IPS-18c (cell line): Measurements from ENCODE around the gene ADAT1.
A peak's percentile ranks its signal among the peaks of the same experiment; 100 is the strongest.

Experiments used
- H3K4me3 ChIP-seq: 2 replicates; pipeline ENCODE4 v1.7.0; 2013; ENCODE audit warnings: low read depth, mild to moderate bottlenecking, low read length, moderate library complexity; ENCODE audit not compliant: insufficient read depth
- H3K9me3 ChIP-seq: one replicate; pipeline ENCODE4 v1.6.1; 2013; ENCODE audit warnings: mild to moderate bottlenecking, low read length, moderate library complexity; ENCODE audit not compliant: control insufficient read depth, insufficient read depth

ADAT1 gene

DNA sequence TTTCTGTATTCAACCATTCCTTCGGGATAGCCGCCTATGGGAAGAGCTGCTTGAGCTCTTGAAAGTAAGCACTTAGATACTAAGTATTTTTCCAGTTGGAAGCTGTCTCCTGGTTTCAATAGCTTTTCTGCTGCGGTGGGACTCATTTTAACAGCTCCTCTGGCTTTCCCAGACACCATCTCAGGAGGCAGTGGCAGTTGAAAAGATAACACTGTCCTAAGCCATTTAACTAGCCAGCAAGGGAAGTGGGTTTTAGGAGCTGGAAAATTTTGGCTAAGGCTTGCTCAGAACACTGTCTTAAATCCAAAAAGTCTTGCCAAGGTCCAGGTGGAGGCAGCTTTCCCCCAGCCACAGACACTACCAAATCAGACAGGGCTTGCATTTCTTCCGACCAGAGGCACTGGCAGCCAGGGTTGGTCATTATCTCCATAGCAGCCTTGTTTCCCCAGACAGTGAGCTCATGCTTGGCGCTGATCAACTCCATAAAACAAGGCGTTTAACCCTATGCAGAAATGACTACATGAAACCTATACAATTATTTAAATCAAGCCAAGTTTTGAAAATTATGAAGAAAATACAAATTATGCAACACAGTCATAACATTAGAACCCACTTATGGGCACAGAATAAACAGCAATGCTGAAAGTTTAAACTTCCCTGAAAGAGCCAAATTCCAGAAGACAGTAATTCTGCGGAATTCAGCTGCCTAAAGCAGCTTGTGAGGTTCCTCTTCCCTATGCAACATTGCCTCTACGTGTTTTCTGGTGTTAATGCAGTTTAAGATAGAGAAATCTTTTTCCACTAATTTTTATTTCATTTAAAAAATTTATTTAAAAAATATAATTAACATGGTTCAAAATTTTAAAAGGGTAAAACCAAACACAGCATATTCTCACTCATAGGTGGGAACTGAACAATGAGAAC is 31.9 kb downstream of the ADAT1 start:
- Histone ChIP-seq H3K4me3 (no peak overlapping the region), H3K9me3 (no peaks in the 10 kb centered on the region)

DNA sequence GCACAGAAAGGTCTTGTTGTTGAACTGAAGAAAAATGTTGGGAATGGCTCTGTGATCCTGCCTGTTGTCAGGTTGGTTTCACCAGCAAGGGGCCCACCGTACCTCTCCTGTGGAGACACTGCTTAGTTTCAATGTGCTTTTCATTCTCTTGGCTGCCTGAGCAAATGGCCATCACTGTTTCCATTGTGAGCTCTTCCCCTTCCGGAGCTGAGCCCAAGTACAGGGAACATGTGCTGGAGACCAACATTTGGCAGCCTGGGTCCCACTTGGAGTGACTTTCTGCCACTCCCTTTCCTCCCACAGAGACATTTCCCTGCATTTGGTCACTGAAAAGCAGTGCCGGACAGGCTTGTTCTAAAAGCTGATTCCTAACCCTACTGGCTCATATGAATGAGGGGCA is 33.8 kb downstream of the ADAT1 start:
- Histone ChIP-seq H3K9me3 (no peaks in the 10 kb centered on the region), H3K4me3 (no peak overlapping the region)

DNA sequence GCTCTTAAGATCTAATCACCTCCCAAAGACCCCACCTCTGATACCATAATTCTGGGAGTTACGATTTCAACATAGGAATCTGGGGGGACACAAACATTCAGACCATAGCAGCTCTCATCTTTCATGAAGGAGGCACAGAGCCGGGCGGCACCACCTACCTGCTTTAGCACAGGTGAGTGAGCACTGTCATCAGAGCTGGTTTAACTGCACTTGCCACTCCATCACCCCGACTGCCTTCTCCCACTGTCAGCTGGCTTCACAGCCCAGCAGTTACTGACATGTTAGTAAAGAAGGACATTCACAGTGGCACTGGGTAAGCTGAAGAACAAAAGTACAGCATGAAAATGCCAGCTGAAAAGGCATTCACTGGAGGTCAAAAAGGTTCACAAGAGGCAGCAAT is 34.4 kb downstream of the ADAT1 start:
- no peak overlapping the region for H3K4me3 ChIP-seq
- H3K9me3 ChIP-seq: no peaks in the 10 kb centered on the region

DNA sequence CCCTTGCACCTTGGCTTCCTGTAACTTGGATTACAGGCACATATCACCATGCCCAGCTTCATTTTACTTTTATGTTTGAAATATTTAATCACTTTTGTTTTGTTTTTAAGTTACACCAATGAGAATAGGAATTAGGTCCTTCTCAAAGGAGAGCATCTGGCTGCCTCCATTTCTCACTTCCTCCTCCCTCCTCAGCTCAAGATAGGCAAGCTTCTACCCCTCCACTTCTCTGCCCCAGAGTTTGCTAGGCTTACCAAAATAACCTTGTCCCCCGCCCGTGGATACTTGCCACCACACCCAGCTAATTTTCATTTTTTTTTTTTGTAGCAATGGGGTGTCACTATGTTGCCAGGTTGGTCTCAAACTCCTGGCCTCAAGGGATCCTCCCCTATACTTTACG is 39.0 kb downstream of the ADAT1 start:
- Histone ChIP-seq H3K4me3 (no peak overlapping the region), H3K9me3 (no peaks in the 10 kb centered on the region)

DNA sequence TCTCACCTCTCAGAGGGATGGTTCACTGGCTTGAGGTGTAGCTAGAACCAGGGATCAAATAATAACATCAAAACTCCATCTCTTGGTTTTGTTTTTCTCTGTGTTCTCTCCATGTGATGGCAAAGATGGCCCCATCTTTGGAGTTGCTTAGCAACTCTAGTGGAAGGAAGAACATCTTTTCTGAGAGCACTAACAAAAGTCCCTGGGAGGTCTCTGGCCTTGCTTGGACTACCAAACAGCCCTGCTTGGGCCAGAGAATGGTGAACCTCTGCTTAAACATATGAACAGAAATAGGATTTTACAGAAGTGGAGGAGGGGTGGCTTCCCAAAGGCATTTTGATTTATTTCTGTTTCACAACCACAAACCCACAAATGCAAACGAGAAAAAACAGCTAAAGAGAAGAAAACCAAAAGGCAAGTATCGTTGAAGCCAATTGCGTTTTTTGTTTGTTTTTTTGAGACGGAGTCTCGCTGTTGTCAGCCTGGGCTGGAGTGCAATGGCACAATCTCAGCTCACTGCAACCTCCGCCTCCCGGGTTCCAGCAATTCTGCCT is 43.7 kb downstream of the ADAT1 start:
- Histone ChIP-seq H3K9me3 (no peaks in the 10 kb centered on the region), H3K4me3 (no peak overlapping the region)

DNA sequence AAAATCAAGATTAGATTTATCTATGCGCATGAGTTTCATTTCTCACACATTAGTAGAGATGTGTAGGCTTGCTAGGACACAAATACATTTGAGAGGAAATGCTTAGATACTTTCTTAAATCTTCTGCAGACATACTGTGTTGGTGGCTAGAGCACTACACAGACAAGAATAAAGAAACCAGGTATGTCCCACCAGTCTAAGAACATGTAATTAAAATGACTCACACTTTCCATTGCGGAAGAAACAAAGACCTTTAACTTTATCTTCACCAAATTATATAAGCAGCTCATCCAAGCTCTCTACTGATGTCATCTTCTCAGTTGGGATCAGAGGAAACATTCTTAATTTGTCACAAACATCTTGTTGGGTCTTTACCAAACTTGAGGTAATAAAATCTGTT is 44.4 kb downstream of the ADAT1 start:
- Histone ChIP-seq H3K9me3 (no peaks in the 10 kb centered on the region), H3K4me3 (no peak overlapping the region)

DNA sequence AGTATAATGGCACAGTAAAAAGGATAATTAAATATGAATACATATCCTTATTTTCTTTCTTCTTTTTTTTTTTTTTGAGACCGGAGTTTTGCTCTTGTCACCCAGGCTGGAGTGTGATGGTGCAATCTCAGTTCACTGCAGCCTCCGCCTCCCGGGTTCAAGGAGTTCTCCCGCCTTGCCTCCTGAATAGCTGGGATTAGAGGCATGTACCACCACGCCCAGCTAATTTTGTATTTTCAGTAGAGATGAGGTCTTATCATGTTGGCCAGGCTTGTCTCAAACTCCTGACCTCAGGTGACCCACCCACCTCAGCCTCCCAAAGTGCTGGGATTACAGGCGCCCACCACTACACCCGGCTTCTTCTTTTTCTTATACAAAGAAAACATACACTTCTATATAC is 44.9 kb downstream of the ADAT1 start:
- H3K9me3 ChIP-seq: no peaks in the 10 kb centered on the region
- no peak overlapping the region for H3K4me3 ChIP-seq

GRCh38 chr16:75576384-75576811 is 46.7 kb downstream of the ADAT1 start:
- H3K9me3 ChIP-seq: no peaks in the 10 kb centered on the region
- no peak overlapping the region for H3K4me3 ChIP-seq

DNA sequence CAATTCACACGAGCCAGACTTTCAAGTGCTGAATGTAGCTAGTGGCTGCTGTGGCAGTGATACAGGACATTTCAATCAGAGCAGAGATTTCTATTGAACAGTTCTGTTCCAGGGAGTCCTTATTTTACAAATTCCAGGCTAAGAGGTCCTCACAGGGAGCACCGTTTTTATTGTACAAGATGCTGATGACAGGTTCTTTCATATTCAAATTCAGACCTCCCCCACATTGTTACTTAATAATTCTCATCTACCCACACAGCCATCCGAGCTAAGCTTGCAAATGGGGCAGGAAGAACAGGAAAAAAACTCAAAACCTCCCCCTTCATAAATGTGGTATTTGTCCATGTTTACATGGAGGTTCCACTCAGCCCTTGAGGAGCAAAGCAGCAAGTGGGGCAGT is 47.1 kb downstream of the ADAT1 start:
- H3K9me3 ChIP-seq: no peaks in the 10 kb centered on the region
- no peak overlapping the region for H3K4me3 ChIP-seq

GRCh38 chr16:75573955-75574354 is 49.1 kb downstream of the ADAT1 start:
- Histone ChIP-seq H3K9me3 (no peaks in the 10 kb centered on the region), H3K4me3 (no peak overlapping the region)

GRCh38 chr16:75572864-75573542 is 50.1 kb downstream of the ADAT1 start:
- H3K9me3 ChIP-seq: no peaks in the 10 kb centered on the region

DNA sequence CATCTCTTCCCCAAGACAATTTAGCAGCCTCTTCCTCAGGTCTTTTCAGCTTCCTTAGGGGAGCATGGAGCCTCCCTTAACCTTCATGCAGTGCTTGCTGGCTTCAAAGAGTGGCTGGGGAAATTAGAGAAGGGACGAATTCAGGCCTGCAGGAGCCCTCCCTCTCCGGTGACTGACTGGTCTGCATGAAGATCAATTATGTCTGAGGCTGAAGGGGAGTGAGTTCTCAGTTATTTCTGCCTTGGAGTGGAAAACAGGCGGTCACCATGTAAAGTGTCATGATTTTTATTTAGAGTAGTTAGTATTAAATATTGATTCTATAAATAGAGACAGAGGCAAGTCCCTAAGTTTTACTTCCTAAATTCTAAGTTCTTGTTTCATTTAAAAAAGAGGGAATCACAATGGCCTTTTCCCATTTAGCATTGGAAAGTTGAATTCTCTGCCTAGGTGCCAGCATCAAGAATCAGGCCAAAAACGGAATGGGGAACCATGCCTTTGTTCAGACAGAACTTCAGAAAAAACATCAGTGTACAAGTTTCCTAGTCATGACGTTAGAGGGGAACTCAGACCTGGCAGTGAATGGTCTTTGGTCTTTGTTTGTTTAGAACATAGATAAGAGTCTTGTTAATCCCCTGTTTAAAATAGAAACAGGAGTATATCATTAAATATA is 52.5 kb downstream of the ADAT1 start:
- Histone ChIP-seq H3K9me3 (no peaks in the 10 kb centered on the region), H3K4me3 (no peak overlapping the region)

More at GRCh38 chr16:75572864-75573542, 50.1 kb downstream of the ADAT1 start:
- H3K4me3 ChIP-seq: no peak overlapping the region

- H3K4me3 ChIP-seq: no peak overlapping the region
- H3K9me3 ChIP-seq: no peaks in the 10 kb centered on the region
Measured at GRCh38 chr16:75567911-75568310, 55.2 kb downstream of the ADAT1 start.

DNA sequence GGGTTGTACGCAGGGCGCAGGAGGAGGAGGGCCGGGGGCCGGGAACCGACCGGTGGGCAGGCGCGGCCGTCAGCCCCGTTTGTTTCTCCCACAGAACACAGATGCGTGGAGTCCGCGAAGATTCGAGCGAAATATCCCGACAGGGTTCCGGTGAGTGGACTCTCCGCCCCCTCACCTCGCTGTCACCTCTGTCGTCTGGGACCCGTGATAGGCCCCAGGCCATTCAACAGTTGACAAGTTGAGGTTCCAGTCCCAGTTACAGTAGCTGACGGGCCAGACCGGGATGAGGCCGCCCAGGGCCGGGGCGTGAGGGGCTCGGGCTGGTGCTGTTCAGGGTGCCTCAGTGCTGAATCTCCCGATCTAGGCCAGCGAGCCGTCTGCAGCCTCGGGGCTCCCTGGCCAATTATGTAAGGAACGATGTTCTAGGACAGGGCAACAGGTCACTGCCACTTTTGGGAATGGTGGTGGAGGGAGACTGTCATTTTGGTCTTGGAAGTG is 56.3 kb downstream of the ADAT1 start:
- Histone ChIP-seq H3K9me3 (no peaks in the 10 kb centered on the region), H3K4me3 (peak overlapping the region; percentile 69)

DNA sequence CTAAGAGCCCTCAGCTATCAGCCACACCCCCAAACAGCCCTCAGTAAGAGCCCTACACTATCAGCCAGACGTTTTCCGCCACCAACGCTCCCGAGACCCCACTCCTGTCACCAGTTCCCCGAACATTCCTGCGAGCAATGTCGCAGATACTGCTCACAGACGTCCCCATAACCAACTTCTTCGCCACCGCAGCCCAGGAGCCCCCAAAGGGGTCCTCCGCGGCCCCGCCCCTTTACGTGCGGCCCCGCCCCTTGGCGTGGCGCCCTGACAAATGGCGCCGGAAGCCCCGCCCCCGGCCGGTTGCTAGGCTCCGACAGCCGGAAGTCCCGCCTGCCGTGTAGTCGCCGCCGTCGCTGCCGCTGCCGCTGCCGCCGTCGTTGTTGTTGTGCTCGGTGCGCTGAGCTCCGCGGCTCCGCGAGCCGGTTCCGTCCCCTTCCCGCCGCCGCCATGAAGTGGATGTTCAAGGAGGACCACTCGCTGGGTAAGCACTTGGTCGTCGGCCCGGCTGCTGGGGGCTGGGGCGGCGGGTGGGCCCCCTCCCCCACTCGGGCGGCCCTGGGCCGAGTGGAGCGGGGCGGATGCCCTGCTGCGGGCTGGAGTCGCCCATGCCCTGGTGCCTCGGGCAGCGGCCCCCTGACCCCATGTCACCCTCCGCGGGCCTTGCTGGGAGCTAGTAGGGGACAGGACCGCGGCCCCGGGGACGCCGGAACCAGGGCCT is 56.9 kb downstream of the ADAT1 start, which contains the start of gene GABARAPL2:
TSS of gene GABARAPL2 (plus strand) at position 340 of the 718 bp plus-strand sequence. CDS start at position 448, 108 bp downstream.
- Histone ChIP-seq H3K4me3 (peak within 1 kb of the TSS; percentile 69), H3K9me3 (no peaks in the 10 kb centered on the region)

GRCh38 chr16:75565640-75566039 is 57.4 kb downstream of the ADAT1 start:
- no peaks in the 10 kb centered on the region for H3K9me3 ChIP-seq
- H3K4me3 ChIP-seq: peak overlapping the region; percentile 69
